GM12801 (cell line): ENCODE data around the gene NOS1AP.

Source experiments
- TF ChIP-seq, protein P1 (sequence below): IDR thresholded peaks from one replicate; pipeline ENCODE4 v1.5.1; 2011; ENCODE audit warnings: control low read depth; ENCODE audit not compliant: insufficient read length; ENCODE audit errors: extremely low read depth

The NOS1AP gene

DNA sequence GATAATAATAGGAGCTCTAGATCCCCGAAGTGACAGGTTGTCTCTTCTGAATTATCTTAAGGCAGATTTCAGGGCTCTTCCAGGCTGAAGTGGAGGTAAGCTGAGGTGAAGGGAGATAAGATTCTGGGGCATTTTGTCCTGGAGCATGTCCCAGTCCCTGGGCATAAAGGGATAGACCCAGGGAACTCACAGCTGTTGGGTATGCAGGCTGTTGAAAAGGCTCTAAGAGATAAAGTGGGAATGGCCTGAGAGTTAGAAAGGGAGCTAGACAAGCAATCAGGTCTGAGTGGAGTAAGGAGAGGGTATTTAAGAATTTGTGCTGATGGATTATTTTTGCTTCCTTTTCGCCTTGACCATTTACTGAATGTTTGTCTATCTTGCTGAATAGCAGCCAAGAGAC lies 123.7 kb downstream of the NOS1AP start:
- TF ChIP-seq, protein P1, sequence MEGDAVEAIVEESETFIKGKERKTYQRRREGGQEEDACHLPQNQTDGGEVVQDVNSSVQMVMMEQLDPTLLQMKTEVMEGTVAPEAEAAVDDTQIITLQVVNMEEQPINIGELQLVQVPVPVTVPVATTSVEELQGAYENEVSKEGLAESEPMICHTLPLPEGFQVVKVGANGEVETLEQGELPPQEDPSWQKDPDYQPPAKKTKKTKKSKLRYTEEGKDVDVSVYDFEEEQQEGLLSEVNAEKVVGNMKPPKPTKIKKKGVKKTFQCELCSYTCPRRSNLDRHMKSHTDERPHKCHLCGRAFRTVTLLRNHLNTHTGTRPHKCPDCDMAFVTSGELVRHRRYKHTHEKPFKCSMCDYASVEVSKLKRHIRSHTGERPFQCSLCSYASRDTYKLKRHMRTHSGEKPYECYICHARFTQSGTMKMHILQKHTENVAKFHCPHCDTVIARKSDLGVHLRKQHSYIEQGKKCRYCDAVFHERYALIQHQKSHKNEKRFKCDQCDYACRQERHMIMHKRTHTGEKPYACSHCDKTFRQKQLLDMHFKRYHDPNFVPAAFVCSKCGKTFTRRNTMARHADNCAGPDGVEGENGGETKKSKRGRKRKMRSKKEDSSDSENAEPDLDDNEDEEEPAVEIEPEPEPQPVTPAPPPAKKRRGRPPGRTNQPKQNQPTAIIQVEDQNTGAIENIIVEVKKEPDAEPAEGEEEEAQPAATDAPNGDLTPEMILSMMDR = no peak

DNA sequence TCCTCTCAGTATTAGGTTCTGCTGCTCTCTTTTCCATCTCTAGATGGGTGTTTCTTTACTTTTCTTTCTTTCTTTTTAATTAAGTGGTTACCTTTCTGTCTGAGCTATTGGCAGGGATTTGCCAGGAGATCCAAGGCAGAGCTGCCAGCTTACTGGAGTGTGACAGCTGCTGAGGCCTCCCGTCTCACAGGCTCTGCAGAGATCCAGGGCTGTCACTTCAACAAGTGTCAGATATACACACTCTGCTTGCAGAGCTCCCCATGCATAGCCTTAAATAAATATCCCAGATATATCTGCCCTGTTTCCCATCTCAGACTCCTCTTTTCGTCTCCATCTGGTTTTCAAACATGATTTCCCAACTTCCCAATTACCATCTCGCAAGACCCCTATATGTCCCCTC lies 124.3 kb downstream of the NOS1AP start:
- TF ChIP-seq, protein P1 = no peak

DNA sequence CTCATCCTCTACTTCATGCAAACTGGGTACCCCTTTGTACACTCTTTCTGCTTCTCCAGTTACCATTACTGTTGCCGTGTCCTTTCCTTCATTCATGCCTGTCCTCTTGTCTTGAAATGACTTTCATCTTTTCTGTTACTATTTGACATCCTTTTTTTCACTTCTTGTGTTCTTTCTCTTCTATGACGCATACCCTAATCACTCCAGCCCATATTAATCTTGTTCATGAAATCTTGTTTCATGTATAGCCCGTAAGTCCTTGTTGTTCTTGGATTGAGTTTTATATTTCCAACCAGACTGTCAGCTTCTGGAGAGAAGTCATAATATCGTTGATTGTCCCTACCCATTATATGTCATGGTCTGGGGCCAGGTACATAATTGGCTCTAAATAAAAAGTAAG lies 126.1 kb downstream of the NOS1AP start:
- TF ChIP-seq, protein P1 = no peak

DNA sequence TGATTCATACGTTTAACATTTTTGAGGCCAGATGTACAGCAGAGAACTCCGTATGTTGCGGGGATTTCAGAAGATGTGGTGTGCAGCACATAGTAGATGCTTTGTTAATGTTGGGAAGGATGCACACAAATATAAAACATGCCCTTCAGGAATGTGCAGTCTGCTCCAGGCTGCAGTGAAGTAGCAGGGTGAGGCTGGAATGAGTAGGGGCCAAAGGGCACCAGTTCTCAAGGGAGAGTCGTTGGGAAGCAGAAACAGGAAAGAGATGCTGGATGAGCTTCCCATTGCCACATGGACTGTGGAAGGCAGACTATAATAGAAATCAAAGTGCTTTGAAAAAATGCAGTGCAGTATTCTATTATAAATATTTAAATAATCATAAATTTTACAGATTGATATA lies 126.9 kb downstream of the NOS1AP start:
- TF ChIP-seq, protein P1 = no peak

DNA sequence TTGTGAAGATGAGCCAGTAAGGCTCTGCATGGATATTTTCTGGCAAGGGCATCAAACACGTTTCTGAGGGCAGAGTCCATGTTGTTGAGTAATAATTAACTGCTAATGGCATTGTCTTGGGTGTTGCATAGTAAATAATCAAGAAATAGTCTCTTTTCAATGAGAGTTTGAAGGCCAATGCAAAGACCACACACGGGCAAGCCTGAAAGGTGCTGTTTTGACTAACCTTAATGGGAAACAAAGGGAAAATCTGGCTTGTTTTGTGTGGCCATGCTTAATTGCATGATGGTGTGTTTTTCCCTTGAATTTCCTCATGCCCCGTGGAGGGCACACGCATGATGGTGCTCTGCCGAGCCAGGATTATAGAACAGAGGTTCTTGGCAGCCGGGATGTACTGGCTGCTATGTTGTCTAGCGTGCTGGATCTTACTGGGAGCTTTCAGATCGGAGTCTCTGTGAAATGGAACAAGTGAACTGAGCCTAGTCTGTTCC lies 127.6 kb downstream of the NOS1AP start:
- TF ChIP-seq, protein P1 = no peak

DNA sequence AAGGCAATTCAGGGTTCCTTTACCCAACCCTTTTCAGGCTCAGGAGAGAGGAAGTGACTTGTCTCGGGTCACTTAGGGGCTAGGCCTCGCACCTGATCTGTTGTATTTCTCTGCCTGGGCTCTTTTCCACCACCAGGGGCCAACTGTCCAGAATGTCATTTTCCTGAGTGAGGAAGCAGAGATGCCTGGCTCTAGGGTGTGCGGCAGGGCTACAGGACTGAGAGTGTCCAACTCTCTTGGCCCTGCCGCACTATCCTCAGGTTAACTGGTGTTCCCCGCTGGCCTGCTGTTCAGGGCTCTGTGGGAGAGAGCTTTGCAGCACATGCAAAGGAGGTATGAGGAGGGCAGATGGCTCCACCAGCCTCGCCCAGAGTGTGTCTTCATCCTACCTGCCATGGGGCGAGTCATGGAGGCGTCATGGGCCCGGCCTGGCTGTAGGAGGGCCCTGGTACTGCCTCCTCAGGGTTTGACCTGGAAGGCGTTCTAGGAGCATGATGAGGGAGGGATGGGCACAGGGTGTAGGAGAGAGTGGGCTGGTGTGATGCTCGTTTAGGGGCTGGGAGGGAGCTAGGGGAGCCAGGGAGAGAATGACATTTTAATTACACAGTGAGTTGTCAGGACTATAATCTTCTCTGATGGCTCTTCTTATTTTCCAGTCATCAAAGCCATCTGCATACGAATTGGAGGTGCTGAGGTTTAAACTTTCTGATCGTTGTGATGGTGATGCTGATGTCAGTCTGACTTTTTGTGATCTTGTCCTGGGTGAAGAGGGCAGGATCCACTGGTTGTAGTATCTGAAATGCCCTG lies 128.3 kb downstream of the NOS1AP start:
- TF ChIP-seq, protein P1 = no peak

DNA sequence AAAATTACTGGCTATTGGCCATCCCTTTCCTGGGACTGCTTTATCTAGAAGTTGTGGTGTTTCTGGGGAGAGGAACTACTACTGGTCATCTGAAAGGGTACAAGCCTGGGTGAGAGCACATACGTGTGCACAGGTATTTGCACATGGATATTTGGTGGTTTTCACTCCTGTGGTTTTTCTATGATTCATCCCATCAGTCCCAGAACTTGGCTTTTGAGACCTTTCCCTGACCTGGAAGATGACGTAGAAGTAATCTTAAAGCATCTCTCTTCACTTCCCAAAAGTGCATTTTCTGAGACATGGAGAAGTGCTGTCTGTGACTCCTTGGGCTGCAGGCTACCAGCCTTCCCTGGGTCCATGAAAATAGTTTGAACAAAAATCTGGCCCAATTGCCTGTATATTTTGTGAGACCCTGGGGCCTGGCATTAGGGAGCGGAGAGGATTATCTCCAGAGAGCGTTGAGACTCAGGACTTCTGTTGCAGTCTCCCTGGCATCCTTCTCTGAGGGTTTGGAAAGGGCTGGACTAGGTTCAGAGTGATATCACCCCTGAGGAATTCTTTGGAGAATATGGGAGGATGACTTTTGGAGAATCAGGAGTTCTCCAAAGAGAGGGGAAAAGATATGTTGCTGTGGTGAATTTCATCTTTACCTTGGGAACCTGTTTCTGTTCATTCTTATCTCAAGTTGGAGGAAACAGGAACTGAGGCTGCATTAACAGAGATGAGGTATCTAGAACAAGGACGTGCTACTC lies 130.8 kb downstream of the NOS1AP start:
- TF ChIP-seq, protein P1 = no peak
